GM21528 (cell line): ENCODE measurements around the gene FOXG1.

ENCODE experiments used
- ATAC-seq: cut with Tn5 transposase; IDR thresholded peaks from one replicate; pipeline ENCODE4 v1.9.1; 2021; ENCODE audit warnings: mild to moderate bottlenecking, moderate library complexity; ENCODE audit not compliant: unreplicated experiment, low FRiP score

Gene FOXG1

GRCh38 chr14:28766469-28766955 is at the start of gene FOXG1:
Gene FOXG1 (plus strand): TSS chr14:28766787. CDS start chr14:28767280, 493 bp downstream.
- no peak for ATAC-seq

GRCh38 chr14:28719130-28719529 is 47.5 kb upstream of the FOXG1 start:
- no peak for ATAC-seq

- ATAC-seq: no peak
Observed at GRCh38 chr14:28731358-28731757, 35.2 kb upstream of the FOXG1 start.

- no peak for ATAC-seq
Observed at GRCh38 chr14:28742171-28742846, 24.3 kb upstream of the FOXG1 start.

GRCh38 chr14:28744126-28744525 is 22.5 kb upstream of the FOXG1 start:
- no peak for ATAC-seq

- no peak for ATAC-seq
Observed at GRCh38 chr14:28745176-28745575, 21.4 kb upstream of the FOXG1 start.

GRCh38 chr14:28746247-28746646 is 20.3 kb upstream of the FOXG1 start:
- ATAC-seq: peak; percentile 71

- ATAC-seq: peak; percentile 72
Observed at GRCh38 chr14:28751467-28752058, 15.0 kb upstream of the FOXG1 start.

GRCh38 chr14:28754209-28754985 is 12.2 kb upstream of the FOXG1 start:
- ATAC-seq: no peak

GRCh38 chr14:28755198-28755815 is 11.3 kb upstream of the FOXG1 start:
- ATAC-seq: no peak

- no peak for ATAC-seq
Observed at GRCh38 chr14:28755884-28756268, 10.7 kb upstream of the FOXG1 start.

GRCh38 chr14:28756269-28756883 is 10.2 kb upstream of the FOXG1 start:
- no peak for ATAC-seq

GRCh38 chr14:28756884-28757570 is 9.6 kb upstream of the FOXG1 start:
- no peak for ATAC-seq

GRCh38 chr14:28757786-28758185 is 8.8 kb upstream of the FOXG1 start:
- ATAC-seq: no peak

- ATAC-seq: no peak
Observed at GRCh38 chr14:28758253-28758884, 8.2 kb upstream of the FOXG1 start.

GRCh38 chr14:28758885-28759652 is 7.5 kb upstream of the FOXG1 start:
- ATAC-seq: no peak

GRCh38 chr14:28759653-28760313 is 6.8 kb upstream of the FOXG1 start:
- no peak for ATAC-seq

GRCh38 chr14:28760431-28760996 is 6.1 kb upstream of the FOXG1 start:
- no peak for ATAC-seq
